Esophagus muscularis mucosa (tissue), 3 donors: ENCODE data around the gene BPIFB4.

ENCODE experiments used
- POLR2AphosphoS5 ChIP-seq, 2 donors: sonication (generic); formaldehyde crosslinking; IDR thresholded peaks; one replicate each; pipeline ENCODE4 v1.6.1; 2017; ENCODE audit warnings: antibody characterized with exemption in 2 of 2
- TF ChIP-seq, protein P1 (sequence below), 3 experiments: fragments of 200-600 bp in 2 of 3; fragments of 450-650 bp in 1 of 3; sonication (generic) in 2 of 3; IDR thresholded peaks; one replicate each; pipeline ENCODE4 v1.5.1; 2017 to 2019; ENCODE audit warnings: antibody characterized with exemption in 3 of 3, mild to moderate bottlenecking in 2 of 3, moderate library complexity in 1 of 3

DNA sequence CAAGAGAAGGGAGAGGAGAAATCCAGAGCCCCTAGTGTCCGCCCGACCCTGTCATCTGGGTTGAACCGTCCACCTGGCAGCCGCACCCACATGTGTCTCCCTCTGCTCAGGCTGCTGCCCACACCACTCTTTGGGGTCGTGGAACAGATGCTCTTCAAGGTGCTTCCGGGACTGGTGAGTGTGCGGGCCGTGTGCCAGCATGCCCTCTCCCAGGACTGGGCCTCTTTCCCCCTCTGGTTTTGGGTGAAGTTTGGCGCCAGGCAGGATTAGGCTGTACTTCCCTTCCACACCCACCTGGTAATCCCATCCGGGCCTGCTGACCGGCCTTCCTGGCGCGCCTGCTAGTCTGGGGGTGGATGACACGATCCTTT lies 17.8 kb upstream of the BPIFB4 start:
- TF ChIP-seq, protein P1, sequence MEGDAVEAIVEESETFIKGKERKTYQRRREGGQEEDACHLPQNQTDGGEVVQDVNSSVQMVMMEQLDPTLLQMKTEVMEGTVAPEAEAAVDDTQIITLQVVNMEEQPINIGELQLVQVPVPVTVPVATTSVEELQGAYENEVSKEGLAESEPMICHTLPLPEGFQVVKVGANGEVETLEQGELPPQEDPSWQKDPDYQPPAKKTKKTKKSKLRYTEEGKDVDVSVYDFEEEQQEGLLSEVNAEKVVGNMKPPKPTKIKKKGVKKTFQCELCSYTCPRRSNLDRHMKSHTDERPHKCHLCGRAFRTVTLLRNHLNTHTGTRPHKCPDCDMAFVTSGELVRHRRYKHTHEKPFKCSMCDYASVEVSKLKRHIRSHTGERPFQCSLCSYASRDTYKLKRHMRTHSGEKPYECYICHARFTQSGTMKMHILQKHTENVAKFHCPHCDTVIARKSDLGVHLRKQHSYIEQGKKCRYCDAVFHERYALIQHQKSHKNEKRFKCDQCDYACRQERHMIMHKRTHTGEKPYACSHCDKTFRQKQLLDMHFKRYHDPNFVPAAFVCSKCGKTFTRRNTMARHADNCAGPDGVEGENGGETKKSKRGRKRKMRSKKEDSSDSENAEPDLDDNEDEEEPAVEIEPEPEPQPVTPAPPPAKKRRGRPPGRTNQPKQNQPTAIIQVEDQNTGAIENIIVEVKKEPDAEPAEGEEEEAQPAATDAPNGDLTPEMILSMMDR (IDR thresholded peaks at IDR 0.05), result no peak
- no peak for TF ChIP-seq POLR2AphosphoS5 (IDR thresholded peaks at IDR 0.05)
